Glutamatergic neuron (in vitro differentiated cells): Measurements from ENCODE around the gene PRKCH. TPM values are rescaled to one million over a fixed set of nuclear protein-coding genes. Genes with fewer than 3 reads are reported as not detected.

Experiments used
- DNase-seq: peaks from one replicate; pipeline ENCODE4 v3.0.0; 2022
- H3K27ac Mint-ChIP-seq: one replicate; pipeline ENCODE4 v1.8.0; 2020; ENCODE audit warnings: mild to moderate bottlenecking, mixed read lengths, inconsistent platforms; ENCODE audit not compliant: unreplicated experiment
- H3K27me3 Mint-ChIP-seq: one replicate; pipeline ENCODE4 v1.8.0; 2020; ENCODE audit warnings: mild to moderate bottlenecking, moderate library complexity, mixed read lengths, inconsistent platforms; ENCODE audit not compliant: unreplicated experiment
- H3K36me3 Mint-ChIP-seq: one replicate; pipeline ENCODE4 v1.8.0; 2020; ENCODE audit warnings: mild to moderate bottlenecking, mixed read lengths, inconsistent platforms; ENCODE audit not compliant: unreplicated experiment
- H3K4me1 Mint-ChIP-seq: one replicate; pipeline ENCODE4 v1.8.0; 2020; ENCODE audit warnings: mild to moderate bottlenecking, low read depth, mixed read lengths, inconsistent platforms; ENCODE audit not compliant: unreplicated experiment
- H3K4me3 Mint-ChIP-seq: one replicate; pipeline ENCODE4 v1.8.0; 2020; ENCODE audit warnings: mild to moderate bottlenecking, mixed read lengths, inconsistent platforms; ENCODE audit not compliant: unreplicated experiment
- H3K9me3 Mint-ChIP-seq: one replicate; pipeline ENCODE4 v1.8.0; 2020; ENCODE audit warnings: mild to moderate bottlenecking, moderate library complexity, mixed read lengths, inconsistent platforms; ENCODE audit not compliant: unreplicated experiment
- total RNA-seq: library from RNA; stranded (reverse); fragmentation: NEBNext Ultra II Directional; extraction: Animal tissue kit (Norgen Biotek cat#: 25700); gene quantifications from one replicate; pipeline ENCODE4 v1.2.1, GENCODE V29; 2021; ENCODE audit not compliant: unreplicated experiment
- TF ChIP-seq, protein P1 (sequence below): fragments of 200-600 bp; sonication (generic); IDR thresholded peaks from one replicate; pipeline ENCODE4 v1.5.0; 2021; ENCODE audit not compliant: partially characterized antibody, unreplicated experiment

The PRKCH gene
- total RNA-seq, 1 donor from 2014 or later, result 0.54 TPM

DNA sequence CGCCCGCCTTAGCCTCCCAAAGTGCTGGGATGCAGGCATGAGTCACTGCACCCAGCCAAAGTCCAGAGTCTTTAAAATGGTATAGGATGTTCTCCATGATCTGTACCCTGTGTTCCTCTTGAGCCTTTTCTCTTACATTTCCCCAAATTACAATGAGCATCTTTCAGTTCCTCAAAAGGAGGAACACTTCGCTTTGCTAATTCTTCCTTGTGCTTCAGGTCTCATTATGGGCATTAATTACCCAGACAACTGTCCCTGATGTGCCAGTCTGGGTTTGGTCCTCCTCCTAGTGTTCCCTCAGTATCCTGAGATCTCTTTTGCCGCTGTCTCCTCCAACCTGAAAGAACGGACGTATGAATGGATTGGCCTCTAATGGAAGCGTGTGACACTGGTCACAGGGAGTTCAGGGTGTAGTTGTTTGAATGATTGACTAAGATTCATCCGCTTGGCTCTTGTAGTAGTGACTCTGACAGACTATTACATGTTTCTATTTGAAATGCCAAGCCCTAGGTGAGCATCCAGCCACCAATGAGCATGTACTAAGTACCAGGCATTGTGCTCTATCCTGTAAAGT is 8.2 kb downstream of the PRKCH start:
- Mint-ChIP-seq H3K4me3 (no peak overlapping the region), H3K36me3 (no peaks in the 10 kb centered on the region), H3K27ac (no peak overlapping the region), H3K27me3 (peaks cover 2% of the 10 kb centered on the region), H3K4me1 (no peaks in the 10 kb centered on the region), H3K9me3 (no peaks in the 10 kb centered on the region)
- DNase-seq, result no peak
- TF ChIP-seq, protein P1, sequence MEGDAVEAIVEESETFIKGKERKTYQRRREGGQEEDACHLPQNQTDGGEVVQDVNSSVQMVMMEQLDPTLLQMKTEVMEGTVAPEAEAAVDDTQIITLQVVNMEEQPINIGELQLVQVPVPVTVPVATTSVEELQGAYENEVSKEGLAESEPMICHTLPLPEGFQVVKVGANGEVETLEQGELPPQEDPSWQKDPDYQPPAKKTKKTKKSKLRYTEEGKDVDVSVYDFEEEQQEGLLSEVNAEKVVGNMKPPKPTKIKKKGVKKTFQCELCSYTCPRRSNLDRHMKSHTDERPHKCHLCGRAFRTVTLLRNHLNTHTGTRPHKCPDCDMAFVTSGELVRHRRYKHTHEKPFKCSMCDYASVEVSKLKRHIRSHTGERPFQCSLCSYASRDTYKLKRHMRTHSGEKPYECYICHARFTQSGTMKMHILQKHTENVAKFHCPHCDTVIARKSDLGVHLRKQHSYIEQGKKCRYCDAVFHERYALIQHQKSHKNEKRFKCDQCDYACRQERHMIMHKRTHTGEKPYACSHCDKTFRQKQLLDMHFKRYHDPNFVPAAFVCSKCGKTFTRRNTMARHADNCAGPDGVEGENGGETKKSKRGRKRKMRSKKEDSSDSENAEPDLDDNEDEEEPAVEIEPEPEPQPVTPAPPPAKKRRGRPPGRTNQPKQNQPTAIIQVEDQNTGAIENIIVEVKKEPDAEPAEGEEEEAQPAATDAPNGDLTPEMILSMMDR, result no peak

DNA sequence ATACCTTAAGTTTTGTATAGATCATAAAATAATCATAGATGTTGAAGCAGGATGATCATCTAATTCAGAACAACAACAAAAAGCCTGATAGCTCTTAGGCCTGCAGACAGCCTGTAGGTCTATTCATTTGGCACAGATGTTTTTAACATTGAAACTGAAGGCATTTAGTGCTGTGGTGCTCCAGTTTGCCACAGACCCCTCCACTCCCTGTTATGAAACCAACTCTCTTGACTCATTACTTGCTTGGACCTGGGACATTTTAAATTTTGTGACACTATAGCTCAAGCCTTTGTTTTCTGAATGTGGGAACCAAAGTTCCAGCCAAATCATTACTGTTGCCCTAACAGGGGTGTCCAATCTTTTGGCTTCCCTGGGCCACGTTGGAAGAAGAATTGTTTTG is 9.1 kb downstream of the PRKCH start:
- Mint-ChIP-seq H3K4me3 (no peak overlapping the region), H3K36me3 (no peaks in the 10 kb centered on the region), H3K9me3 (no peaks in the 10 kb centered on the region)

DNA sequence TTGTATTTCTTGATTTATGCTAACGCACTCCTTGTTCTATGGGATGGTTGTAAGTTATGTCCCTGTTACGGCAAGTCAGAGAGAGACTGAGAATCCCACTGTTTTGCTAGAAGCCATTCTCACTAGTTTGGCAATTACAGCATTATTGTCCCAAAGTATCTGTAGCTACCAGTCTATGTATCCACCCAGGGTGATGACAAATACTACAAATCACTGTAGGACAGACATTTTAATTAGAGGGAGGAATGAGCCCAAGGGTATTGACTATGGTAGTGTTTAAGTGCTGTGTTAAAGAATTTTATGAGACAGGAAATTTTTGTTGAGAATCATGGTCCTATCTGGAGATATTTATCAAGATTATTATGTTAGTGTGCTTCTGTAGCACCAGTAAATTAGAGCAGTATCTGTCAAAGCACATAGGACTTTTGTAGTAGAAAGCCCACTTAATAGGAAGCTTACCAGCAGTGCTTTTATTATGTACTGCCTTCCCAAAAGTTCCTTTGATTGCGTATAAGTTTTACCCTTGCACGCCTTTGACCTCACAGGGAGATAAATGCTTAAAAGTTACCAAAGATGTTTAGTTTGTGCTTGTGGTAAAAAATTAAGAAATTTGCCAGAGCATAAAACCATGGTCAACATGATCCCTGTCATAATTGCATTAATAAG is 10.7 kb downstream of the PRKCH start:
- no peak for DNase-seq
- Mint-ChIP-seq H3K4me1 (no peaks in the 10 kb centered on the region), H3K27ac (no peak overlapping the region), H3K9me3 (no peaks in the 10 kb centered on the region), H3K27me3 (peaks cover 2% of the 10 kb centered on the region), H3K4me3 (no peak overlapping the region), H3K36me3 (no peaks in the 10 kb centered on the region)
- TF ChIP-seq, protein P1, result no peak

More for the DNA sequence above, 9.1 kb downstream of the PRKCH start:
- Mint-ChIP-seq H3K4me1 (no peaks in the 10 kb centered on the region), H3K27me3 (peaks cover 2% of the 10 kb centered on the region), H3K27ac (no peak overlapping the region)
- TF ChIP-seq, protein P1, result no peak
- no peak for DNase-seq

DNA sequence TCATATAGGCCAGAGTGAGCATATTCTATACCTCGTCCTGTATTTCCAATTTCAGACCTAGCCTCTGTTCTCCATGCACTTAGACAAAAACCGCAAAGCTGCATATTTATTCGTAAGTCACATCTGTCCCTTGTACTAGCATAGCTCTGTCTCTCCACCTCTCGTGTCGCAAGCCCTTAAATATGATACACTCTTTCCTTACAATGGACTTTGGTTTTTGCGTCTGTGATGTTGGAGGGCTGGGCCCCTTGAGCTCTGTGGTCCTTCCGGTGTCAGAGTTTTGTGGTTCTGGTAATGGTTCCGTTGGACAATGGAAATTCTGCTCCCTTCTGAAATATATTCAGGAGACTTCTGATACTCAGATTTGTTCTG is 11.3 kb downstream of the PRKCH start:
- Mint-ChIP-seq H3K36me3 (no peaks in the 10 kb centered on the region), H3K4me3 (no peak overlapping the region), H3K9me3 (no peaks in the 10 kb centered on the region), H3K27me3 (peaks cover 2% of the 10 kb centered on the region), H3K27ac (no peak overlapping the region), H3K4me1 (no peaks in the 10 kb centered on the region)
- TF ChIP-seq, protein P1, result no peak
- no peak for DNase-seq

- H3K27ac Mint-ChIP-seq, result no peak overlapping the region
These were observed 11.7 kb downstream of the PRKCH start for GRCh38 chr14:61333087-61333486.

More at GRCh38 chr14:61333087-61333486, 11.7 kb downstream of the PRKCH start:
- no peaks in the 10 kb centered on the region for H3K4me1 Mint-ChIP-seq
- no peaks in the 10 kb centered on the region for H3K9me3 Mint-ChIP-seq
- H3K27me3 Mint-ChIP-seq, result peaks cover 6% of the 10 kb centered on the region
- TF ChIP-seq, protein P1, result no peak
- H3K36me3 Mint-ChIP-seq, result no peaks in the 10 kb centered on the region
- no peak overlapping the region for H3K4me3 Mint-ChIP-seq
- DNase-seq, result no peak
